Measurements from ENCODE around the gene NAP1L4.

NAP1L4 gene

GRCh38 chr11:2902784-2903671 lies 89.1 kb downstream of the NAP1L4 start:
- DNase-seq: no peak

- DNase-seq: peak; percentile 95
Measured at GRCh38 chr11:2901854-2902783, 90.0 kb downstream of the NAP1L4 start.

- no peak for DNase-seq
Measured at GRCh38 chr11:2901196-2901796, 90.8 kb downstream of the NAP1L4 start.

- DNase-seq: no peak
Measured at GRCh38 chr11:2899080-2899783, 92.9 kb downstream of the NAP1L4 start.

- DNase-seq: peak; percentile 73
Measured at GRCh38 chr11:2898366-2899079, 93.6 kb downstream of the NAP1L4 start.

- DNase-seq: no peak
Measured at GRCh38 chr11:2897048-2897447, 95.1 kb downstream of the NAP1L4 start.

GRCh38 chr11:2896047-2896446 lies 96.1 kb downstream of the NAP1L4 start:
- DNase-seq: no peak

Data from activated CD8-positive, alpha-beta memory T cell treated with anti-CD3 and anti-CD28 coated beads, Interleukin-2, amount 50 U/mL, for 48 hours (primary cell).